Fibroblast of lung (primary cell): ENCODE results near the gene ZCWPW2. TPM values are rescaled to one million over a fixed set of nuclear protein-coding genes. Genes with fewer than 3 reads are reported as not detected.
A peak's percentile ranks its signal among the peaks of the same experiment; 100 is the strongest.

Experiments used
- DNase-seq, 2 donors: peaks; one replicate each; pipeline versions ENCODE4 v3.0.0 to v3.0.0-alpha.2; 2010; ENCODE audit warnings: low read depth in 2 of 2
- H2AFZ ChIP-seq: 2 replicates; pipeline ENCODE4 v1.5.1; 2012; ENCODE audit warnings: low read length, control low read depth, inconsistent platforms
- H3K27ac ChIP-seq: 2 replicates; pipeline ENCODE4 v1.5.1; 2011; ENCODE audit warnings: low read length, control low read depth; ENCODE audit not compliant: insufficient read depth
- H3K27me3 ChIP-seq: 2 replicates; pipeline ENCODE4 v1.5.1; 2011; ENCODE audit warnings: mild to moderate bottlenecking, low read length; ENCODE audit not compliant: control insufficient read depth, insufficient read depth
- H3K36me3 ChIP-seq: 2 replicates; pipeline ENCODE4 v1.5.1; 2011; ENCODE audit warnings: low read length; ENCODE audit not compliant: control insufficient read depth, insufficient read depth
- H3K4me1 ChIP-seq: 2 replicates; pipeline ENCODE4 v1.5.1; 2011; ENCODE audit warnings: low read length; ENCODE audit not compliant: control insufficient read depth, insufficient read depth; ENCODE audit errors: extremely low read depth
- H3K4me2 ChIP-seq: 2 replicates; pipeline ENCODE4 v1.5.1; 2011; ENCODE audit warnings: low read length, control low read depth; ENCODE audit not compliant: insufficient read depth; ENCODE audit errors: extremely low read depth
- H3K4me3 ChIP-seq, 4 experiments: fragments of 200-600 bp in 1 of 4; sonication (generic) in 1 of 4; replicated peaks in 1 of 4; 2 replicates each; pipeline ENCODE4 v1.5.1; 2011 to 2016; ENCODE audit warnings: low read length in 4 of 4, low read depth in 3 of 4, mild to moderate bottlenecking in 3 of 4, control low read depth in 2 of 4, inconsistent platforms in 1 of 4, mixed read lengths in 1 of 4; ENCODE audit not compliant: insufficient read depth in 1 of 4; ENCODE audit errors: control extremely low read depth in 1 of 4
- H3K79me2 ChIP-seq: 2 replicates; pipeline ENCODE4 v1.5.1; 2012; ENCODE audit warnings: mild to moderate bottlenecking, low read length, inconsistent platforms; ENCODE audit not compliant: control insufficient read depth, insufficient read depth
- H3K9ac ChIP-seq: 2 replicates; pipeline ENCODE4 v1.5.1; 2011; ENCODE audit warnings: mild to moderate bottlenecking, low read length, control low read depth; ENCODE audit not compliant: insufficient read depth
- H3K9me3 ChIP-seq: 2 replicates; pipeline ENCODE4 v1.5.1; 2012; ENCODE audit warnings: low read depth, low read length; ENCODE audit not compliant: control insufficient read depth, insufficient read depth
- H4K20me1 ChIP-seq: 2 replicates; pipeline ENCODE4 v1.5.1; 2011; ENCODE audit warnings: low read length; ENCODE audit not compliant: control insufficient read depth, insufficient read depth; ENCODE audit errors: extremely low read depth
- EZH2 ChIP-seq: IDR thresholded peaks from 2 replicates; pipeline ENCODE4 v1.5.1; 2012; ENCODE audit warnings: low read length, control low read depth, mild to moderate bottlenecking; ENCODE audit errors: missing control alignments
- polyA plus RNA-seq, 2 donors: library from polyadenylated mRNA; depleted of rRNA in 1 of 2; stranded (reverse) in 1 of 2; unstranded in 1 of 2; fragments of >200 nt; gene quantifications; 2 replicates each; pipeline ENCODE4 v1.2.1, GENCODE V29; 2011 to 2012; ENCODE audit warnings: missing spikeins in 1 of 2
- total RNA-seq: library from RNA; depleted of rRNA; stranded (reverse); fragments of >200 nt; gene quantifications from 2 replicates; pipeline ENCODE4 v1.2.1, GENCODE V29; 2014
- TF ChIP-seq, protein P1 (sequence below), 2 donors: IDR thresholded peaks in 1 of 2; conservative IDR thresholded peaks in 1 of 2; 1 replicate in 1 of 2; 2 replicates in 1 of 2; pipeline ENCODE4 v1.5.1; 2011 to 2012; ENCODE audit warnings: low read length in 2 of 2, control low read depth in 1 of 2, inconsistent platforms in 1 of 2, low read depth in 1 of 2, mild to moderate bottlenecking in 1 of 2

Gene ZCWPW2
- total and polyA plus RNA-seq, 2 donors (not counting 1 experiment from before 2014, with no cell fraction given) = 0.68 to 1.7 TPM

DNA sequence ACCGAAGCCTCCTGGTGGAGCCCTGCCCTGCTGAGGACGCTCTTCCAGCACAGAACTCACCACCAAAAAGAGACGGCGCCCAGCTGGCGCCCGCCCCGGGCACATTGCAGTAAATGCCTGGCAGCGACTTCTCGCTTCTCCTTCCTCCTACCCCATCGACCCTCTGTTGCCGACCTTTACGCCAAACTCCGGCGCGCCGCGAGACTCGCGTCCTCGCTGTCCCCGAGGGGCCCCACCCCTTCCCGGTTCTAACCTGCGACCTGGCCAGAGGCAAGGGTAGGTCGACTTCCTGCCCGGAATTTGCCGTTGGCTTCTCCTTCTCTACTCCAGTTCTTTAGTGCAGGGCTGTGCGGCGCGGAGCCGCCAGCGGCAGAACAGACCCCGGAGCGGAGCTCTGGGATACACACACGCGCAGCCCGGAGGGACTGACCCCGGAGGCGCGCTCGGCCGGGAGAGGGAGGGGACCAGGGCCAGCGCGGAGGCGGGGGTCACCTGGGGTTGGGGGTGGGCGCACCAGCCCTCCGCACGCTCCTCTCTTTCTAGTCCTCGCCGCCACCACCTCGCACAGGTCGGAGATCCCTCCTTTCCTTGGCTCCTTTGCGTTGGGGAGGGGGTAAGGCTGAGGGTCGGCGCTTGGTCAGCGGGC is 226.7 kb downstream of the ZCWPW2 start:
- H3K4me3 ChIP-seq = peak overlapping the region; percentile 11 to 53 (median 44)
- no peaks in the 10 kb centered on the region for H3K79me2 ChIP-seq
- peaks cover 31% of the 10 kb centered on the region for H3K27me3 ChIP-seq
- H2AFZ ChIP-seq = no peak overlapping the region
- no peak overlapping the region for H3K9ac ChIP-seq
- DNase-seq = peak in 1 of 2 donors; percentile 8
- H4K20me1 ChIP-seq = no peaks in the 10 kb centered on the region
- H3K9me3 ChIP-seq = no peaks in the 10 kb centered on the region
- no peak overlapping the region for H3K27ac ChIP-seq
- no peaks in the 10 kb centered on the region for H3K4me1 ChIP-seq
- TF ChIP-seq EZH2 = peak; percentile 86
- TF ChIP-seq, protein P1, sequence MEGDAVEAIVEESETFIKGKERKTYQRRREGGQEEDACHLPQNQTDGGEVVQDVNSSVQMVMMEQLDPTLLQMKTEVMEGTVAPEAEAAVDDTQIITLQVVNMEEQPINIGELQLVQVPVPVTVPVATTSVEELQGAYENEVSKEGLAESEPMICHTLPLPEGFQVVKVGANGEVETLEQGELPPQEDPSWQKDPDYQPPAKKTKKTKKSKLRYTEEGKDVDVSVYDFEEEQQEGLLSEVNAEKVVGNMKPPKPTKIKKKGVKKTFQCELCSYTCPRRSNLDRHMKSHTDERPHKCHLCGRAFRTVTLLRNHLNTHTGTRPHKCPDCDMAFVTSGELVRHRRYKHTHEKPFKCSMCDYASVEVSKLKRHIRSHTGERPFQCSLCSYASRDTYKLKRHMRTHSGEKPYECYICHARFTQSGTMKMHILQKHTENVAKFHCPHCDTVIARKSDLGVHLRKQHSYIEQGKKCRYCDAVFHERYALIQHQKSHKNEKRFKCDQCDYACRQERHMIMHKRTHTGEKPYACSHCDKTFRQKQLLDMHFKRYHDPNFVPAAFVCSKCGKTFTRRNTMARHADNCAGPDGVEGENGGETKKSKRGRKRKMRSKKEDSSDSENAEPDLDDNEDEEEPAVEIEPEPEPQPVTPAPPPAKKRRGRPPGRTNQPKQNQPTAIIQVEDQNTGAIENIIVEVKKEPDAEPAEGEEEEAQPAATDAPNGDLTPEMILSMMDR (conservative IDR thresholded peaks at IDR 0.05 in 1 of 2, IDR thresholded peaks at IDR 0.05 in 1 of 2; ENCODE audit: low read depth in 1 of 2, low read length in 2 of 2) = no peak
- H3K4me2 ChIP-seq = peak overlapping the region; percentile 77
- H3K36me3 ChIP-seq = no peaks in the 10 kb centered on the region

Other genes starting within 250 kb of the ZCWPW2 start
- gene CMC1, start 107.1 kb upstream of the ZCWPW2 start, total RNA-seq = 5.4 and 5.6 TPM in 2 replicates
- 23.3 and 26.7 TPM in 2 replicates for gene CMC1, start 107.1 kb upstream of the ZCWPW2 start, polyA plus RNA-seq
- 182 and 183 TPM in 2 replicates for gene AZI2, start 103 bp downstream of the ZCWPW2 start, total RNA-seq
- 131 and 202 TPM in 2 replicates for gene AZI2, start 103 bp downstream of the ZCWPW2 start, polyA plus RNA-seq